Astrocyte (in vitro differentiated cells and primary cell): Measurements from ENCODE around the gene DMXL1.

Experiments
- EZH2 ChIP-seq: IDR thresholded peaks from 2 replicates; pipeline ENCODE4 v1.6.1; 2012; ENCODE audit warnings: mild to moderate bottlenecking, low read length, inconsistent platforms; ENCODE audit not compliant: insufficient read depth
- TF ChIP-seq, protein P1 (sequence below): IDR thresholded peaks from 2 replicates; pipeline ENCODE4 v1.5.1; 2011; ENCODE audit warnings: low read depth, mild to moderate bottlenecking, inconsistent platforms, low read length, moderate library complexity; ENCODE audit not compliant: insufficient read depth

DNA sequence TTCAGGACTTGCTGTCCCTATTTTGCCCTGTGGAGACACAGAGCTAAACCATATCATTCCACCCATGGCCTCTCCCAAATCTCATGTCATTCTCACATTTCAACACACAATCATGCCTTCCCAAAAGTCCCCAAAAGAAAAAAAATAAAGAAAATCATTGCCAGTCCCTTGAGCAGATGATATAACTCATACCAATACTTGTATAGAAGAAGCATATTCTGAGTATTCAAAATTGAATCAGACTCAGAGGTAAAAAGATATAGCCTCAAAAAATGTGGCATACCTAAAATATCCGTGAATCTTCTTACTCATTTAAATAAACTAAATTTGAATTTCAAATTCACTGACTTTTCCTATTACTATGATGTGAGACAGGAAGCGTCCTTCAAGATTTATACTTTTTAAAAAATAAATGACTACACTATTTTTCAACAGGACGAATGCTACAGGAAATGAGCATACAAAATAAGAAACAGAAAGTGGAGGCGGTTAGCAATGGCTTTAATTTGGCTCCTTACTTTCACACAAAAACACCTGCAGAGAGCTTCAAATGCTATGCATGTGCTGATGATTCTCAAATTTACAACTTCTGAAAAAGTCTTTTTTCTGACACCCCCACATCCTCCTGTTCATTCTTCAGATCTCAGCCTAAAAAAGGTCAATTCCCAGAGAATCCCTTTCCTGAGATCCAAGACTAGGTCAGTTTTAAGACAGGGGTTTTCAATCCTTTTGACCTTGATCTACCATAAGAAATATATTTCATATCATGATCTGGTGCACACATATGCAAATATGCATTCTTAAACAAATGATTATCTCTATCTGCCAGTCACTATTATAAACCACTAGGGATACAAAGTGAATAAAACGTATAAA is 39.6 kb upstream of the DMXL1 start:
- no peak for TF ChIP-seq EZH2
- TF ChIP-seq, protein P1, sequence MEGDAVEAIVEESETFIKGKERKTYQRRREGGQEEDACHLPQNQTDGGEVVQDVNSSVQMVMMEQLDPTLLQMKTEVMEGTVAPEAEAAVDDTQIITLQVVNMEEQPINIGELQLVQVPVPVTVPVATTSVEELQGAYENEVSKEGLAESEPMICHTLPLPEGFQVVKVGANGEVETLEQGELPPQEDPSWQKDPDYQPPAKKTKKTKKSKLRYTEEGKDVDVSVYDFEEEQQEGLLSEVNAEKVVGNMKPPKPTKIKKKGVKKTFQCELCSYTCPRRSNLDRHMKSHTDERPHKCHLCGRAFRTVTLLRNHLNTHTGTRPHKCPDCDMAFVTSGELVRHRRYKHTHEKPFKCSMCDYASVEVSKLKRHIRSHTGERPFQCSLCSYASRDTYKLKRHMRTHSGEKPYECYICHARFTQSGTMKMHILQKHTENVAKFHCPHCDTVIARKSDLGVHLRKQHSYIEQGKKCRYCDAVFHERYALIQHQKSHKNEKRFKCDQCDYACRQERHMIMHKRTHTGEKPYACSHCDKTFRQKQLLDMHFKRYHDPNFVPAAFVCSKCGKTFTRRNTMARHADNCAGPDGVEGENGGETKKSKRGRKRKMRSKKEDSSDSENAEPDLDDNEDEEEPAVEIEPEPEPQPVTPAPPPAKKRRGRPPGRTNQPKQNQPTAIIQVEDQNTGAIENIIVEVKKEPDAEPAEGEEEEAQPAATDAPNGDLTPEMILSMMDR: no peak
